ENCODE results near the gene RREB1.

GRCh38 chr6:7104752-7105151, 3.0 kb upstream of the RREB1 start:
- no peak for TF ChIP-seq POLR2A (IDR thresholded peaks at IDR 0.05)
- TF ChIP-seq CTCF (IDR thresholded peaks at IDR 0.05), result no peak

Measured in suprapubic skin (tissue), 3 donors.